HG03108 (cell line): ENCODE data around the gene COG6.

Experiments
- ATAC-seq: cut with Tn5 transposase; IDR thresholded peaks from one replicate; pipeline ENCODE4 v1.9.1; 2021; ENCODE audit warnings: moderate library complexity; ENCODE audit not compliant: unreplicated experiment

The COG6 gene

GRCh38 chr13:39655569-39656324, at the start of gene COG6:
Gene COG6, plus strand, starts transcription at chr13:39655662. Its CDS starts 65 bp downstream, at chr13:39655727.
- ATAC-seq: peak; percentile 96

DNA sequence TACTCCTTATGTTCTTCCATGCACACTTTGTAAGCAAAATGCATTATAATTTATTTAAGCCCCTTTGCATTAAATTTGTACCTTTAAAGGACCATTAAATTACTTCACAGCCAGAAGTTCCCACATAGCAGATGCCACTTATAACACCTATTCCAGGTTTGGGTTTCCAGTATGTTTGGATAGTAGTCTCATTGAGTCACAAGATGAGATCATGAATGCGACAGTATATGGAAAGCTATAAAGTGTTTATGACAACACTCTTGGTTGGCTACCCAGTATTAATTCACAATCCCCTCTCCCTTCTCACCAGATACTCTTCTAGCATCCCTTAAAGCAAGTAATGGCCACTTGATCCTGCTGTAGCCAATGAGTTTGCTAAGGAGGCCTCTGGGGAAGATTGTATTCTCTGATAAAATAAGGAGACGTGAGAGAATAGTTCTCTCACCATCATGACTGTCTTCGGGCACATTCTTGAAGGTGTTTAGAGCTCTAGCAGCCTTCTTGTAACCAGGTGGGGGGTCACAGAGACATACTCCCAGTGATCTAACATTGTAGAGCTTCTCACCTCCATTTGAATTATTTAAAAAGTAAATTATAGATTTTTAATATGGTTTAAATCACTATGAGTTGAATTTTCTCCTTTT, 49.7 kb upstream of the COG6 start:
- no peak for ATAC-seq

GRCh38 chr13:39607876-39608275, 47.6 kb upstream of the COG6 start:
- no peak for ATAC-seq

GRCh38 chr13:39612023-39612637, 43.3 kb upstream of the COG6 start:
- no peak for ATAC-seq

DNA sequence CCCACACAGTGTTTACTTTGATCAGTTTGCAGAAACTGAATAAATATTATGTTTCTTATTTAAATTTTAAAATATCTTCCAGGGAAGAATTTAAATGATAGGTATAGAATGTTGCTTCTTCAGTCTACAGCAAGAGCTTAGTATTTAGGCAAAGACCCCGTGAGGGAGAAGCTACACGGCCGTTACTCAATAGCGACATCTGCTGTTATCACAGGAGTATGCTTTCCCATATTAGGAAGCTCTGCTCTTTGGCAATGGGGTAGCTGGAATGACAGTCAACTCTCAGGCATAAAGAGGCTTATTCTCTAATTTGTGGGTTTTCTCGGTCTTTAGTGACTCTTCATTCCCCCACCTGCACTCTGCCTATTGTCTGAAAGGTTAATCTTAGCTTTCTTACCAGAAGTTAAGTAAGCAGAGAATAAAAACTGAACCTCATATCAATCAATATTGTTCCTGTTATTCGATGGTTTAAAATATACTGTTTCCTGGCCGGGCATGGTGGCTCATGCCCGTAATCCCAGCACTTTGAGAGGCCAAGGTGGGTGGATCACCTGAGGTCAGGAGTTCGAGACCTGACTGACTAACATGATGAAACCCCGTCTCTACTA, 39.3 kb upstream of the COG6 start:
- no peak for ATAC-seq

DNA sequence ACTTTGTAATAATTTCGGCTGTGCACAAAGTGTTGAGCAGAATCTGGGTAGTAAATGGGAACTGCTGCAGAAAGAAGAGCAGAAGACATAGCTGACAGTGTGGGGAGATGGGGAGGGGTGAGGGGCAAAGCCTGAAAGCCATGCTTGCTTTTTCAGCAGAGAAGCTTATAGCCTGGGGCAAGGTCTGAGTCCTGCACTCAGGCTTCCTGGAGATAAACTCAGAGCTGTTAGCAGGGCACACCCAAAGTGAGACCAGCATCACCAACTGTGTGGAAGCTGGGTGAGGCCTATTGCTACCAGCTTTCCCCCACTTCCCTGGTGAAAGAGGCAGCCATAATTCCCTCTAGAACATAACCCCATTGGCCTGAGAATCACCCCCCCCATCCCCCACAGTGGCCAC, 36.9 kb upstream of the COG6 start:
- ATAC-seq: no peak

- no peak for ATAC-seq
Measured at GRCh38 chr13:39623466-39623865, 32.0 kb upstream of the COG6 start.

DNA sequence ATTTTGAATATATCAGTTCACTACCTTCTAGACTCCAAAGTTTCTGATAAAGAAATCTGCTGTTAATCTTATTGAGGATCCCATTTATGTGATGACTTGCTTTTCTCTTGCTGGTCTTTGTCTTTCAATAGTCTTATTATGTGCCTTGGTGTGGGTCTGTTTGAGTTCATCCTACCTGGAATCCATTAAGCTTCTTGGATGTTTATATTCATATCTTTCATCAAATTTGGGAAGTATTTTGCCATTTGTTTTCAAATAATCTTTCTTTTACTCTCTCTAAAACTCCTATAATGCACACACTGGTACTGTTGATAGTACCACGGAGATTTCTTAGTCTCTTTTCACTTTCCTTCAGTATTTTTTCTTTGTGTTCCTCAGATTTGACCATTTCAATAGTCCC, 24.2 kb upstream of the COG6 start:
- ATAC-seq: no peak

DNA sequence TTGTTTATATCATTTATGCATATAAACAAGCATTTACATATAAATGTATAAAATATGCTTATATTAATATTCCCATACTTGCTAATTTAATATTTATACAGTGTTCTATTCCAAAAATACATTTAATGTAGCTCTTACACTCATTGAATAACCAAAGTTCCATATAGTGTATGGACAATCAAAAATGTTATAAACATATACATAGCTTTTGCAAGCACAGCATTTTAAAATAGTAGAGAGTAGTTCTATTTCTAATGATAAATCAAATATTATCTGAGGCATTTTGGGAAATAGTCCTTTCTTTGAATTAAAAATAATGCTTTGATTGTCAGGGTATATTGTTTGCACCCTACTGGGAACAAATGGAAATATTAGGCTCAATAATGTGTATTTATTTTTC, 22.5 kb upstream of the COG6 start:
- ATAC-seq: no peak

DNA sequence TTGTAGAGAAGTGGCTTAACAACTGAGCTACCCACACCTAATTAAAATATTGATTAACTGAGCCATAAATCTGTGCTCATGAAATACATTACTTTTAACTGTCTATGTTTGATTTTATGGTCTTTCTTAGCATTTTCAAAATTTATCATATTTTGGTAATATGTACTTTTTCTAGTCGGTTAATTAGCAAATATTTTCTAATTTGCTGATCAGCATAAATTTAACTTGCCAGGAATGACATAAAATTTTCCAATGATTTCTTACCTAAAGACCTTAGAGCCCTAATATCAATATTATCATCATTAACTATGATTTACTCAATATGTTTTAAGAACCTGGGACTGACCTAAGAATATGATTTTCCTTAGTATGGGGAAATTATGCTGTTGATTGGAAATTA, 19.9 kb upstream of the COG6 start:
- ATAC-seq: no peak

DNA sequence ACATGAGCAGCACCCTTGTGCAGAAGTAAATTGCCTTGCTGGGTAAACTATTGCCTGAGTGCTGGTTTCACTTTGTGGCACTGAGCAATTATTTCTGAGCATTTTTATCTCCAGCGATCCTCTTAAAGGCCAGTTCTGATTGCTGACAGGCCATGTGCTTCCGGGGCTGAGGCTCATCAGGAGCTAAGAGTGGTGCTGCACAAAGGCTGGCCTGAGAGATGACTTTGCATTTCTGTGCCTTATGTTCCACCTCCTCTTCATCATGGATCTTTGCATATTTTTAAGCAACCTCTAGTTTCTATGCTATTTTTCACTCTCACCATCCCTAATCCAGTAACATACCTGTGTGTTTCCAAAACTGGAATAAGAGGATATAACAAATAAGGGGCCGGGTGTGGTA, 17.6 kb upstream of the COG6 start:
- ATAC-seq: no peak

GRCh38 chr13:39641645-39642044, 13.8 kb upstream of the COG6 start:
- ATAC-seq: no peak

GRCh38 chr13:39646122-39646521, 9.3 kb upstream of the COG6 start:
- no peak for ATAC-seq

DNA sequence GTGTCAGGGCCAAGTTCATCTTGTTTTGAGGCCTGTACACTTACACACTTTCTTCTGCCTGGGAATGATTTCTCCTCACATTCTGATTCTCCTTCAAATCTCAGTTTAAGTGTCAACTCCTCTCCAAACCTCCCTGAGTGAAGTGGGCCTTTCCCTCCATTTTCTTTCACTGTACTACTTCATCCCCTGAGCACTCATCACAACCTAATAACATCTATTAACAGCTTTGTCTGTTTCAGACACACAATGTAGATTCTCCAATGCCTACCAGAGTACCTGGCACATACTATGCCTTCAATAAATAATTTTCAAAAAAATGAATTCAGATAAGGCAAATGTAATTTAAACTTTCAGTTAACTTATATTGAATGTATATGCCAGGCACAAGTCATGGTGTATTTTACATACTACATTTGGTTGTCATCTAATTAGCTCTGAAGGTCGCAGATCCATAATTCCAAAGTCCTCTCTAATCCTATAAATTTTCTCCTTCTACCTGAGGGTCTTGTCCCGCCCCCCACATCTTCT, 357 bp upstream of the COG6 start:
- ATAC-seq: no peak

DNA sequence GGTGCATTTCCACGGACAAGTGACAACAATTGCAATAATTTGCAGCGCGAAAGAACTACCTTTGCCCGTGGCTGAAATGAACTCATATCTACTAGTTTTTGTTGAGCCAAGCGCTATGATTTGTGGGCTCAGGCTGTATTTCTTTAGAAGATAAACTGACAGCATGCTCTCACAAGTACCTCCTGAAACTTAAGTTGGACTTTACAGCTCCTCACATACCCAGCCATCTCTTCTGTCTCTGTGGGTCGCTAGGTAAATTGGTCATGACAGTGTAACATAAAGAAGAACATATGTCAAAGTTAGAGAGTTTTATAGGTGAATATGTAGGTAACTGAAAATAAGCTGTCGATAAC, 839 bp downstream of the COG6 start:
- no peak for ATAC-seq

GRCh38 chr13:39663508-39663907, 8.0 kb downstream of the COG6 start:
- no peak for ATAC-seq

DNA sequence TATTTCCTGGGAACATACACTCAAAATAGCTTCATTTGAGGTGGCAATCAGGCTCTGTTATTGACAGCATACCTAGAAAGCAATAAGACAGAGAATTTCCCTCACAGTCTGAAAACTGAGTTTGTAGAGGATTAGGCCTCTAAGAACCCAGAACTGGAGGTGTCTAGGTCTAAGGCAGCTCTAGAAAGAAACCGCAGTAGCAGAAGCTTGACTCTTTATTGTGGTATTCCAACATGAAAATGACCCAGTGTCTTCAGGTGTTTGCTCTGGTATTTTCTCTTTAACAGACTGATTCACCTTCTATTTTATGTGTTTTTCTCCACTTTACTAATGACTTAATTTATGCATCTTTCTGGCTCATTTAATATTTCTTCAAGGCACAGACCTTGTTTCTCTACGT, 8.5 kb downstream of the COG6 start:
- no peak for ATAC-seq

DNA sequence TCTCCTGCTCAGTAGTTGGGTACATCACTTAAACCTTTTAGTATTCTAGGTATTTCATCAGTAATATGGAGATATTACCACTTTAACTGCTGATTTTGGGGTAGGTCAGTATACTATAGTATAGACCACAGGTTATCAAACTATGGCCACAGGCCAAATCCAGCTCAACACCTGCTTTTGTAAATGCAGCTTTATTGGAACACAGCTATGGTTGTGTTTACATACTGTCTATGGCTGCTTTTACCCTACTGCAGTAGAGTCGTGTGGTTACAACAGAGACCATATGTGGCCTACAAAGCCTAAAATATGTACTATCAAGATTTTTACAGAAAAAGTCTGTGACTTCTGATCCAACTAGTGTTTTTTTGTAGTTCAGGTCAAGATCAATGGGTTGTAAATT, 10.3 kb downstream of the COG6 start:
- no peak for ATAC-seq

GRCh38 chr13:39670445-39670844, 15.0 kb downstream of the COG6 start:
- no peak for ATAC-seq

GRCh38 chr13:39672378-39673132, 17.1 kb downstream of the COG6 start:
- ATAC-seq: no peak

GRCh38 chr13:39675904-39676303, 20.4 kb downstream of the COG6 start:
- ATAC-seq: no peak
